ENCODE measurements around the gene TMEM108.

DNA sequence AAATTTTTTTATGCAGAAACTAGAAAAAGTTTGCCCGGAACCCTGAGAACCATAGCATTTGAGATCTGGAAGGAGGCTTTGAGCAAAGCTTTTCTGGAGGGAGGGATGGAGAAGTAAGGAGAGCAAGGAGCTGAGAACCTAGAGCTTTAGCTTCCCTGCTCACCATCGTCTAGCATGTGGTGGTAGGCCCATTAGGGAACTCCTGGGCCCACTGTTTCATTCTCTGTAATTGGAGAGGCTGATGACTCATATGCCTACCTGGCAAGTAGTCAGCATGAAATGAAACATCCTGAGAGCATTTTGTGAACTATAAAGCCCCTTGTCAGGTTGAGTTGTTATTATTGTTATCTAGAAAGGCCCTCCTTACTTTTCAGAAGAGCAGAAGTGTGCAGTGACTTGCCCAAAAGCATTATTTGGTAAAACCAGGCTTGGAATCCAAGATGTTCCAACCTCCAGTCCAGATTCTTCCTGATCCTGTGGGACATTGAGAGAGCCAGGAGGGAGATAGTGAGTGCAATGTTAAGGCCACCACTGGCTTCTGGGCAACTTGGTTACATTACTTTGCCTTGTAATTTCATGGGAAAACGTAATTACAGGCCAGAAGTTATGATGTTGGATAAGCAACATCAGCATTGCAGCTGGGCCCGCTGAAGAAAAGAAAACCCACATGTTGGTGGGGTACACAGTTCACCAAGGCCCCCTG is 257.2 kb downstream of the TMEM108 start:
- TF ChIP-seq, protein P1, sequence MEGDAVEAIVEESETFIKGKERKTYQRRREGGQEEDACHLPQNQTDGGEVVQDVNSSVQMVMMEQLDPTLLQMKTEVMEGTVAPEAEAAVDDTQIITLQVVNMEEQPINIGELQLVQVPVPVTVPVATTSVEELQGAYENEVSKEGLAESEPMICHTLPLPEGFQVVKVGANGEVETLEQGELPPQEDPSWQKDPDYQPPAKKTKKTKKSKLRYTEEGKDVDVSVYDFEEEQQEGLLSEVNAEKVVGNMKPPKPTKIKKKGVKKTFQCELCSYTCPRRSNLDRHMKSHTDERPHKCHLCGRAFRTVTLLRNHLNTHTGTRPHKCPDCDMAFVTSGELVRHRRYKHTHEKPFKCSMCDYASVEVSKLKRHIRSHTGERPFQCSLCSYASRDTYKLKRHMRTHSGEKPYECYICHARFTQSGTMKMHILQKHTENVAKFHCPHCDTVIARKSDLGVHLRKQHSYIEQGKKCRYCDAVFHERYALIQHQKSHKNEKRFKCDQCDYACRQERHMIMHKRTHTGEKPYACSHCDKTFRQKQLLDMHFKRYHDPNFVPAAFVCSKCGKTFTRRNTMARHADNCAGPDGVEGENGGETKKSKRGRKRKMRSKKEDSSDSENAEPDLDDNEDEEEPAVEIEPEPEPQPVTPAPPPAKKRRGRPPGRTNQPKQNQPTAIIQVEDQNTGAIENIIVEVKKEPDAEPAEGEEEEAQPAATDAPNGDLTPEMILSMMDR (IDR thresholded peaks at IDR 0.05) = no peak
- no peak for TF ChIP-seq POLR2A (IDR thresholded peaks at IDR 0.05)
